HG02884 (cell line): ENCODE data around the gene SLC34A1.
"Not testable (repeated sequence)": the region's sequence is repeated elsewhere in the genome, so short reads cannot be mapped to it uniquely, and the experiment has no call there.

ENCODE experiments used
- ATAC-seq: cut with Tn5 transposase; IDR thresholded peaks from one replicate; pipeline ENCODE4 v1.9.1; 2021; ENCODE audit warnings: mild to moderate bottlenecking, moderate library complexity; ENCODE audit not compliant: unreplicated experiment

The SLC34A1 gene

DNA sequence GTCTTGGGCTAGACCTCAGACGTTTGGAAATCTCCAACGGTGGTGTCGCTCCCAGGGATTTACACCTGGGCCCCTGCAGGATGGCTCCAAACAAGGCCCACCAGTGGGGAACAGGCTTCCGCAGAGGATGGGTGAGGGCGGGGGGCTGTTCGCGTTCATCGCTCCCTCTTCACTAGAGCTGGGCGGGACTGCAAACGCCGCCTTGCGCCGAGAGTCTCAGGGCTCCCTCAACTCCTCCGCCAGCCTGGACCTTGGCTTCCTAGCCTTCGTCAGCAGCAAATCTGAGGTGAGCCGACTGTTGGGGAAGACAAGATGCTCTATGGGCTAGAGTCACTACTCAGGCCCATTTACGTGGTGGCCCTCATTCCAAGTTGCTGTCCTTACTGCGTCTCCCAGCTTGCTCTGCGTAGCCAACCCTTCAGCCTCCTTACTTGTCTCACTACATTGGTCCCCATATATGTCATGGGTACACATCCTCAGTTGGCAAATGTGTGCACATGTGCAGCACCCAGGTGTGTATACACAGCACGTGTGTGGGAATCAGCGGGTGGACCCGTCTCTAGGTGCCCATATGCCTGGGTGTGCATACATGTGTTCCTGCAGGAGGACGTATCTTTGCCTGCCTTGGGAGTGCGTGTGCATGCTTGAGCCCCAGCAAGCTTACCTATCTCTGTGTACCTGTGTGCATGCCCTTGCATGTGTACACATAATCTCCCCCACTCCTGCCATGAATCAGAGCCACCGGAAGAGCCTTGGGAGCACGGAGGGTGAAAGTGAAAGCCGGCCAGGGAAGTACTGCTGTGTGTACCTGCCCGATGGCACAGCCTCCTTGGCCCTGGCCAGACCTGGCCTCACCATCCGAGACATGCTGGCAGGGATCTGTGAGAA lies 16.0 kb upstream of the SLC34A1 start:
- no peak for ATAC-seq

GRCh38 chr5:177368869-177369644 lies 15.2 kb upstream of the SLC34A1 start:
- ATAC-seq, result no peak

DNA sequence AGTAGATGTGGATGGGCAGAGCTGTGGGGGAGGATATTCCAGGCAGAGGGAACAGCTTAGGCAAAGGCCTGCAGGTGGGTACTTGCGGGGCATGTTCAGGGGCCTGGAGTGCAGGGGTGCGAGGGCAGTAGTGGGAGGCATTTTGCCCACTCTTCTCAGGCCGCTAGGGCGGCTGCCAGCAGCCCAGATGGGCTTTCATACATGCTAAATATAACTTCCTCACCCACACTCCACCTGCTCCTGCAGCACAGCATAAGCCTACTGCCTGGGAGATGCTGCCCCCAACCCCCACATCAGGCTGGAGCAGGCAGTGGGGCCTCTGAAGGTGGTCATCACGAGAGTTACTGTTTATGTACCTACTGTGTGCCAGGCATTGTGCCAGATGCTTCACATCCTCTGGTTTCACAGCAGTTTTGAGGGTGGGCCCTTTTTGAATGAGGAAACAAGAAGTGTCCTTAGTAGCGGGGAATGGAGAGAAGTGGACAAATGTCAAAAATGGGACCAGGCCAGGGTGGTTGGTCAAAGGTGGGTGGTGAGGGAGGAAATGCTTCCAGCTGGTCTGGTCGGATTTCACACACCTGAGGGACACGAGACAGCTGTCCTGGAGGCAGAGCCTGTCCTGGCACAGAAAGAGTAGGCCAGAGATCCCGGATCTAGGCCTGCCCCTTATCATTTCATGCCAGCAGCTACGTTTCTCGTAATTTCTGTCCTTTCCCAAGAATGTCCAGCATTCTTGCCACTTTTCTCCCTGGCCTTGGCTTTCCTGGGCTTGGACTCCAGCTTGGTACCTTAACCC lies 14.4 kb upstream of the SLC34A1 start:
- ATAC-seq, result no peak

DNA sequence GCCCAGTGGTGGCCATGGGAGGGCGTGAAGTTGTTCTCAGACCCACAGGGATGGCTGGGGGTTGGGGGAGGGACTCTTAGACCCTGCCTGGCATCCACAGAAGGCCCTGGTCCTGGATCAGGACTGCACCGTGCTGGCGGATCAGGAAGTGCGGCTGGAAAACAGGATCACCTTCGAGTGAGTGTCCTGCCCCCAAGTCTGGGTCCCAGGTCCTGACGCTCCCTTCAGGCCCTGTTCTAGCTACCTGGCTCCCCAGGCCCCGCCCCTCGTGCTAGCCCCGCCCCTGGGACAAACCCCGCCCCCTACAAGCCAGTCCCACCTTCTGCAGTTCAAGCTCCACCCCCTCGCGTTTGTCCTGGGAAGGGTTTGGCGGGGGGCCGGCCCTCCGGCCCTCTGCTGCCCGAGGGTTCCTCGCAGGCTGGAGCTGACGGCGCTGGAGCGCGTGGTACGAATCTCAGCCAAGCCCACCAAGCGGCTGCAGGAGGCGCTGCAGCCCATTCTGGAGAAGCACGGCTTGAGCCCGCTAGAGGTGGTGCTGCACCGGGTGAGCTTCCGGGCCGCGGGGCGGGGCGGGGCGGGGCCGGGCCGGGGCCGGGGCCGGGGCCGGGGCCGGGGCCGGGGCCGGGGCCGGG lies 13.6 kb upstream of the SLC34A1 start:
- peak; percentile 60 for ATAC-seq

DNA sequence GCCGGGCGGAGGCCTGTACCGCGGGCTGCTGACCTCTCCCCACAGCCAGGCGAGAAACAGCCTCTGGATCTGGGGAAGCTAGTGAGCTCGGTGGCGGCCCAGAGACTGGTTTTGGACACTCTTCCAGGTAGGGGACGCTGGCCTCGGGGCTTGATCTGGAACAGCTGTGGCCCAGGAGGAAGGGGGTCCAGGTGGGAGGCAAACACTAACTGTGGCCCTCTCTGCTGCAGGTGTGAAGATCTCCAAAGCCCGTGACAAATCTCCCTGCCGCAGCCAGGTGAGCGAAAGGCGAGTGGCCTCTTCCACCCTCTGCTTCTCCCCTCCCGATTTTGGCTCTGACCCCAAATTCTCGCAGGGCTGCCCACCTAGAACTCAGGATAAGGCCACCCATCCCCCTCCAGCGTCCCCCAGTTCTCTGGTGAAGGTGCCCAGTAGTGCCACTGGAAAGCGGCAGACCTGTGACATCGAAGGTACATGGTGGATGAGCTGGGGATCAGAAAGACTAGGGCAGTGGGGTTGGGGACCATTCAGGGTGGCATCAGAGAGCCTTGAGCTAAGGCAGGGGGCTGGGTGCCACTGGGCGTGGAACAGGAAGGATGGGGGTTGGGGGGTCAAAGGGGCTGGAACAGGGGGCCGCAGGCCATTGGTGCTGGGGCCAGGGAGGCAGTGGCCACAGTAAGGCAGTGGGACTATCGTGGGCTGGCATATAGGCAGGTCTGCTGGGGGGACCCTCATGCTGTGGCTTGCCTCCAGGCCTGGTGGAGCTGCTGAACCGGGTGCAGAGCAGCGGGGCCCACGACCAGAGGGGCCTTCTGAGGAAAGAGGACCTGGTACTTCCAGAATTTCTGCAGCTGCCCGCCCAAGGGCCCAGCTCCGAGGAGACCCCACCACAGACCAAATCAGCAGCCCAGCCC lies 12.9 kb upstream of the SLC34A1 start:
- no peak for ATAC-seq

DNA sequence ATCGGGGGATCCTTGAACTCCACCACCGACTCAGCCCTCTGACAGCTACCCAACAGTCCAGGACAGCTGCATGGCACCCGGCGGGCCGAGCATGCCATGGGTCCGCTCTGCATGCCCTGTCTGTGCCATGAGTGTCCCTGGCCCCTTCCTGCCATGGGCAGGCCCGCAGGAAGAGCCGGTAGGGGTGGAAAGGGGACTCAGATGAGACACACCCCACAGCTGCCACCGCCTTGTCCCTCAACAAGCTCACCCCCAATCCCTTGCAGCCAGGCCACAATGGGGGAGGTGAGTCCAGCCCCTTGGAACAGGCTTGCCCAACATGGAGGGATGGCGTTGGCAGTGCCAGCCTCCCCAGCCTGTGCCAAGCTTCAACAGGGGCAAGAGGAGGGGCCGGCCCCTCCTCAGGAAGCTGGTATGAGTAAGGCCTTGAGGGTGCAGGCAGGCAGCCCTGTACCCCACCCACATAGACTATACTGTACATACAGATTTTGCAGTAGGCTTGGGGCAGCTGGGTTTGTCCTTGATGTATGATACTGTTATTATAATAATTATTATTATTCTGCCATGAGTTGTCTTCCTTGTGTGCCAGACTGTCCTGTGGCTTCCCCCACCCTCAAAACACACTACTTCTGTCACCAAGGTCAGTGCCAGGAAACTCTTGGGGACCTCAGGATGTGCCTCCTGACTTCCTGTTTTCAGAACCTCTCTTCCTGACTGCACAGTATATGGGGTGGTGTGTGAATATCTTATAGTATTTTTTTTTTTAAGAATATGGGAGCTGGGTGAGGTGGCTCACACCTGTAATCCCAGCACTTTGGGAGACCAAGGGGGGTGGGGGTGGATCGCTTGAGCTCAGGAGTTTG lies 12.0 kb upstream of the SLC34A1 start:
- ATAC-seq, result no peak

GRCh38 chr5:177372910-177373309 lies 11.3 kb upstream of the SLC34A1 start:
- ATAC-seq, result no peak

GRCh38 chr5:177373806-177374205 lies 10.4 kb upstream of the SLC34A1 start:
- ATAC-seq, result no peak

DNA sequence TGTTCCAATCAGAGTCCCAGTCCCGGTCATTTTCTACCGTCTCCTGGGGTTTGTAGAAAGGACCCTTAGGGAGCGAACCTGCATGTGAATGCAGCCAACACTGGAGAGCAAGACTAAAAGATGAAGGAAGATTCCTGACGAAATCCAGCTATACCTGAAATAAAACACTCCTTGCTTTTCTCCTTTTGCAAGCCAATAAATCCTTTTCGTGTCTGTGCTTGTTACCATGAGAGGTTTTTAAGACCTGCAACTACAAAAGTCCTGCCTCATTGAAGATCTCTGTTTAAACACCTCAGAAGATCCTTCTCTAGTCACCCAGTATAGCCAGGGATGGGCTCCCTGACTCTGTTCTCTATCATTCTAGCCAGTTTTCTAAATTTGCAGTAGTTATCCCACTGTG lies 10.0 kb upstream of the SLC34A1 start:
- no peak for ATAC-seq

- not testable (repeated sequence) for ATAC-seq
Observed at GRCh38 chr5:177375516-177375915, 8.7 kb upstream of the SLC34A1 start.

DNA sequence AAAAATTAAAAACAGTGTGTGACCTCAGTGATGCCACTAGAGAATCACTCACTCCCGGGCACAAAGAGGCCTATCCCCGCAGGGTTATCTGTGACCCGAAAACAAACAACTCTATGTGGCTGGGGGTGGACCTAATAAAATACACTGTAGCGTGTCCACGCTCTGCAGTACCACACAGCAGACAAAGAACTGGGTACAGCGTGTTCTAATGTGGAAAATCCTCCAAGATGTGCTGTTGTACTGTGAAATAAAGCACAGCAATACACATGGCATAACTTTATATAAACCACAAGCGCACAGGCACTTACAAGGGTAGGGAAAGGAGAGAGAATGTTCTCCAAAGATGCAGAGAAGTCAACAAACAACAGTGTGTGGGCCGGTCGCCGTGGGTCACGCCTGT lies 8.1 kb upstream of the SLC34A1 start:
- no peak for ATAC-seq

GRCh38 chr5:177377851-177378776 lies 6.1 kb upstream of the SLC34A1 start:
- ATAC-seq, result no peak

DNA sequence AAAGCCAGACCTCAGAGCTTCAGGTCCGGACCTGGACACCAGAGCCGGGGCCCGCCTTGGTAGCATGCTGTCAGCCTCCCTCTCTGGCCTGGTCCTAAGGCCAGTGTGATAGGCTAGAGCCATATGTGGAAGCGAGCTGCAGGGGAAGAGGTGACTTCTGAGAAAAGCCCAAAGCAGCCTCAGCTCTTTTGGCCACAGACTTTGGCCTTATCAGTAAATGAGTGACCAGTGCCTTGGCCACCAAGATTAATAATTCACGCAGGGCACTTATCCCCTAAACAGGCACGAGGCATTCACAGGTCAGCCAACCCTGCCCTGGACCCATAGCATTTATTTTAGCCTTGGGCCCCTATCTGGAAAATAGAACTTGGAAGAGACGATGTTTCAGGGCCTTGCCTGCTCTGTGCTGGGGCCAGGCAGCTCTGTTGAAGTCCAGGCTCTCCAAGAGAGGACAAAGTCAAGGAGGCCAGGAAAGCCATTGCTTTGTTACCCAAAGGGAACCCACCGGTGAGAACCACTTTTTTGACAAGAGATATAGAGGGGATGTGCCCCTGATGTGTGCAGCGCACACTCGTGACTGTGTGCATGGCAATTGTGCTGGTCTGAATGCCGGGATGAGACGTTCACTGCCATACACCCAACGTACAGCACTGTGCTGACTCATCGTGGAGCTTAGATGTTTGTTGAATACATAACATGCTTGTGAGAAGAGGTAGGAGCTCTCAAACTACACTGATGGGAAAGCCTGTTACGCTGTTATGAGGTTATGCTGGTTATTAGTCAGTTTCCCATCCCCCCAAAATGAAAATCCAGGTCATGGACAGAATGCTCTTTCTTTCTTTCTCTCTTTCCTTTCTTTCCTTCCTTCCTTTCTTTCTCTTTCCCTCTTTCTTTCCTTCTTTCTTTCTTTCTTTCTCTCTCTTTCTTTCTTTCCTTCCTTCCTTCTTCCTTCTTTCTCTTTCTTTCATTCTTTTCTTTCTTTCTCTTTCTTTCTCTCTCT lies 5.0 kb upstream of the SLC34A1 start:
- no peak for ATAC-seq

GRCh38 chr5:177380805-177381126 lies 3.5 kb upstream of the SLC34A1 start:
- no peak for ATAC-seq

DNA sequence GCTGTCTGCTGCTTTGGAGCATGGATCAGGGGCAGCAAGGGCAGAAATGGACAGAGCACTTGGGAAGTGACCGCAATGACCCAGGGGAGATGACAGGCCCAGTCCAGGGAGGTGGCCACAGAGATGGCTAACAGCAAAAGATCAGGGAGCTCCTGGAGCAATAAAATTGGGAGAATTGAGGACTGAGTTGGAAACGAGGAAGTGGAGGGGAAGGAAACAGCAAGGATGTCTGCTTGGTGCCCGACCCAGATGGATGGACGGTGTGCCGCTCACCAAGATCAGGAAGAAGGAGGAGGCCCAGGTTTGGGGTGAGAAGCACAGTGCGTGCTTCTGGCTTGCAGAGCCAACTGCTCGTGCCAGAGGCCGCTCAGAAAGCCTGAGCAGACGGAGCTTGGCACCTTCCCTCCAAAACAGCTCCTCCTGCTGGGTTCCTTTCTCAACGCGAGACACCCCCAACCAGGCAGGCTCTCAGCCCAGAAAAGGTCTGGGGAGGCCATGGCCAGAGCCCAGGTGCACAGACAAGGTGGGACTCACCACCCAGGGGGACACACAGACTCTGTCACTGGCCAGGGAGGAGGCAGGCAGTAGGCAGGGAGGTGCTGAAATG lies 1.7 kb upstream of the SLC34A1 start:
- no peak for ATAC-seq

DNA sequence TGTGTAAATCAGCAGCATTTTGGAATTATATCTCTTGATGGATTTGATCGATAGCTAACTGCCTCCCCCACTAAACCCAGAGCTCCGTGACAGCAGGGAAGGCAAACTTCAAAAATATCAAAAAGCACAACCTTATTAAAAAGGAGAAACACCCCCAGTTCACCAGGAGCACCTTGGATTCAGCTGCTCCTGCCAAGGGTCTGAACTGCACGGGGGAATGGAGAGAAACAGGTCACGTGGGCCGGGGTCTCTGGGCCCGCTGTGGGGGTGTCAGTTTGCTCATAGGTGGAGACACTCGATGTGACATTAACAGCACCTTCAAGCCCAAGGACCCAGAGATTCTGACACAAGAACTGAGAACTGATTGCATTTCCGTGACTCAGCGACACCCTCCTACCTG lies 1.1 kb upstream of the SLC34A1 start:
- ATAC-seq, result no peak
